ENCODE measurements around the gene OTX2. TPM values are rescaled to one million over a fixed set of nuclear protein-coding genes. Genes with fewer than 3 reads are reported as not detected.

OTX2 gene
- total RNA-seq, 1 experiment from 2014 or later: not detected

DNA sequence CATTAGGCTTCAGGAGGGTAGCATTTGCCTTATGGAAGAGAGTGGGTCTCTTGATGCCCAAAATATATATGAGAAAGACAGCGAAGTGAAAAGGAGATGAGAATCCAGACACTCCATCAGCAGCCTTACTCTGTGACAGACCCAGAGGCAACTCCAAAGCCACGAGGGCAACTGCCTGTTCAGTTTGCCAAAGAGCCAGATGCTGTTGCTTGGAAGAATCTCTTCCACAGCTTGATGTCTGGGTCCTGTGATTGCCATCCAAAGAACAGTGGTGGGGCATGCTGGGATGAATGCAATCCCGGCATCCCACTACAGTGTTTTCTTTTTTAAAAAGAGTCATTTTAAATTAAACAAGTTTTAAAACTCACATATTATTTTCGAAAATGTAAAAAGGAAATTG, 10.9 kb upstream of the OTX2 start:
- intact Hi-C loops (cut with micrococcal nuclease; ENCODE audit: unreplicated experiment): no loop called here
- Histone ChIP-seq H3K9me2 (ENCODE audit: insufficient read depth) (no peaks in the 10 kb centered on the region), H2AFZ (no peak overlapping the region), H3K4me2 (peak overlapping the region; percentile 64), H3K4me1 (replicated peaks; ENCODE audit: insufficient read depth) (peaks cover 31% of the 10 kb centered on the region), H3K27me3 (ENCODE audit: insufficient read depth, low read depth) (no peaks in the 10 kb centered on the region), H3K4me3 (no peak overlapping the region), H3K79me2 (ENCODE audit: low read depth) (no peaks in the 10 kb centered on the region), H4K20me1 (ENCODE audit: insufficient read depth) (no peaks in the 10 kb centered on the region), H3K9me3 (ENCODE audit: insufficient read depth, low read depth) (no peaks in the 10 kb centered on the region; the same call in 1 of the 2 replicates), H3F3A (ENCODE audit: insufficient read depth, low read depth) (peaks cover 15% of the 10 kb centered on the region; the same call in 1 of the 2 replicates), H3K36me3 (ENCODE audit: low read depth) (no peaks in the 10 kb centered on the region), H3K27ac (peak overlapping the region; percentile 35)
- no peak for TF ChIP-seq EZH2 (IDR thresholded peaks at IDR 0.05; ENCODE audit: low read depth)
- no peak for TF ChIP-seq CTCF (conservative IDR thresholded peaks at IDR 0.05)
- ChIA-PET CTCF (no interaction called here), POLR2A (ENCODE audit: unreplicated experiment) (no interaction called here)
- no TSS peak for BruUV-seq (replicated peaks)
- DNase-seq: no peak

DNA sequence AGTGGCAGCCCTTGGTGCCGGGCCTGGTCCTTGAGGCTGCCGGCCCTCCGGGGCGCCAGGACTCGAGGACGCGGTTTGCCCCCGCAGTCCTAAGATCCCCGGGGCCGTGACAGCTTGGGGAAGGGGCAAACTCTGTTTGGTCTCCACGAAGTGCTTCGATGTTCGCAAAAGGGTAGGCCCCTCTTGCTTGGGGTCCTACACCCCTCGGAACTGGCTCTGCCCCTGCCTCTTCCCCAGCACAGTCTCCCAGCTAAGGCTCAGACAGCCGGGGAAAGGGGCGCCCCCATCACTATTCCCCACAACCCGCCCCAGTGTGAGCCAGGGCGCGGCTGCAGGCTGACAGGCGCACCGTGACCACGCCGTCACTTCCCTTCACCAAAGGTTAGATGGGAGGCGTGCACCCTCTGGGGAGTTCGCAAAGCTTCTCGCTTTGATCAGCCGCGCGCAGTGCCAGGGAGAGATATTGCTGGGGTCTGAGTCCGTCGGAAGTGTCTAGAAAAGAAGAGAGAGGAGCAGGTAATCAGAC, 7.2 kb upstream of the OTX2 start:
- no peaks in the 10 kb centered on the region; the same call in 1 of the 2 replicates for H3K9me3 ChIP-seq (ENCODE audit: insufficient read depth, low read depth)
- no TSS peak for BruUV-seq (replicated peaks)
- ChIA-PET CTCF (no interaction called here), POLR2A (ENCODE audit: unreplicated experiment) (no interaction called here)
- H3F3A ChIP-seq (ENCODE audit: insufficient read depth, low read depth): peaks cover 12% of the 10 kb centered on the region; the same call in 1 of the 2 replicates
- intact Hi-C loops (cut with micrococcal nuclease; ENCODE audit: unreplicated experiment): no loop called here
- H3K9me2 ChIP-seq (ENCODE audit: insufficient read depth): no peaks in the 10 kb centered on the region
- no peaks in the 10 kb centered on the region for H3K27me3 ChIP-seq (ENCODE audit: insufficient read depth, low read depth)
- peaks cover 20% of the 10 kb centered on the region for H3K4me1 ChIP-seq (replicated peaks; ENCODE audit: insufficient read depth)
- no peak for DNase-seq
- H2AFZ ChIP-seq: no peak overlapping the region
- no peaks in the 10 kb centered on the region for H3K36me3 ChIP-seq (ENCODE audit: low read depth)
- no peaks in the 10 kb centered on the region for H4K20me1 ChIP-seq (ENCODE audit: insufficient read depth)
- TF ChIP-seq CTCF (conservative IDR thresholded peaks at IDR 0.05) (no peak), EZH2 (IDR thresholded peaks at IDR 0.05; ENCODE audit: low read depth) (no peak)
- H3K27ac ChIP-seq: no peak overlapping the region
- H3K4me2 ChIP-seq: no peak overlapping the region
- no peak overlapping the region for H3K4me3 ChIP-seq
- no peaks in the 10 kb centered on the region for H3K79me2 ChIP-seq (ENCODE audit: low read depth)

DNA sequence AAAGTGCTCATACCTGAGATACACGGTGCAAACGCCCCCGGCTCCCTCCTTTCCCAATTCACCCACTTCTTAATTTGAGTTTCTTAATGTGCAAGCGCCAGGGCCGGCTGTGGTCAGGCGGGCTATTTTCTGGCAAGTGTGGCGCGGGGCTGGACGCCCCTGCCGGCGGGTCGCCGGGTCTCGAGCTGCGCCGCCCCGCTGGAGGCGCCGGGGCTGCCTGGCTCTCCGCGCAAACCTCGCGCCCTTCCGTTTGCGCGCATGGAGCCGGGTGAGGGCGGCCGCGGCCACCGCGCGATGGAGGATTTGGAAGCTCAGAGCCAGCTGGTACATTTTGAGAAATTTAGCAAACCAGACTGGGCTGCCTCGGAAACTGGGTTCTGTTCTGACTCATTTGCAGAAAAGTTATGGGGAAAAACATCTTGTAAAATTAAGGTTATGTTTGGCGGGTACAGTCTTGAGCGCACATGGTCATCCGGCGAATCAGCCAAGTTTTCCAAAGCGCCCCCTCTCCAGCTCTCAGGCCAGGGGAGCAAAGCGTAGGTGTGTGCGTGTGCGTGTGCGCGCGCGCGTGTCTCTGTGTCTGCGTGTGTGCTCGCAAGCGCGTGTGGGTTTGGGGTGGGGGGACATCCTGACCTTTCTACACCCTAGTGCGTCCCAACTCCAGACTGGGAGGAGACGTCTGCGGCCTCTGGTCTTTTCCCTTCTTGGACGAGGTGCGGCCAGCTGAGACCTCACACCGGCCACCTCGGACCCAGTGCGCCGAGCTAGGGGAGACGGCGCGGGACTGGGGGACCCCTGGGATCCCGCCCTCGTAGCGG, 6.5 kb upstream of the OTX2 start:
- H2AFZ ChIP-seq: no peak overlapping the region
- intact Hi-C loops (cut with micrococcal nuclease; ENCODE audit: unreplicated experiment): no loop called here
- no peaks in the 10 kb centered on the region for H3K27me3 ChIP-seq (ENCODE audit: insufficient read depth, low read depth)
- no peaks in the 10 kb centered on the region for H3K79me2 ChIP-seq (ENCODE audit: low read depth)
- H3K36me3 ChIP-seq (ENCODE audit: low read depth): no peaks in the 10 kb centered on the region
- BruUV-seq (replicated peaks): no TSS peak
- H3F3A ChIP-seq (ENCODE audit: insufficient read depth, low read depth): peaks cover 9% of the 10 kb centered on the region; the same call in 1 of the 2 replicates
- CTCF ChIA-PET: no interaction called here
- H3K4me1 ChIP-seq (replicated peaks; ENCODE audit: insufficient read depth): peaks cover 13% of the 10 kb centered on the region
- H3K27ac ChIP-seq: no peak overlapping the region
- TF ChIP-seq CTCF (conservative IDR thresholded peaks at IDR 0.05) (no peak), EZH2 (IDR thresholded peaks at IDR 0.05; ENCODE audit: low read depth) (no peak)
- H3K9me2 ChIP-seq (ENCODE audit: insufficient read depth): no peaks in the 10 kb centered on the region
- no peaks in the 10 kb centered on the region; the same call in 1 of the 2 replicates for H3K9me3 ChIP-seq (ENCODE audit: insufficient read depth, low read depth)
- no peaks in the 10 kb centered on the region for H4K20me1 ChIP-seq (ENCODE audit: insufficient read depth)
- no peak for DNase-seq
- POLR2A ChIA-PET (ENCODE audit: unreplicated experiment): no interaction called here
- no peak overlapping the region for H3K4me3 ChIP-seq
- H3K4me2 ChIP-seq: no peak overlapping the region
